Stimulated activated CD4-positive, alpha-beta T cell treated with anti-CD3 and anti-CD28 coated beads, TNF-alpha, amount 100 ng/mL, for 24 hours (primary cell): Measurements from ENCODE around the gene KRTAP4-7.
"Not testable (repeated sequence)": the region's sequence is repeated elsewhere in the genome, so short reads cannot be mapped to it uniquely, and the experiment has no call there.

Source experiments
- DNase-seq, 3 experiments: peaks; one replicate each; pipeline ENCODE4 v3.0.0-alpha.2; 2020; ENCODE audit warnings: low read depth in 3 of 3

The KRTAP4-7 gene

GRCh38 chr17:41084100-41084856, at the start of gene KRTAP4-7:
TSS of gene KRTAP4-7 (plus strand) at chr17:41084150. CDS start at chr17:41084207, 57 bp downstream.
- not testable (repeated sequence) for DNase-seq

DNA sequence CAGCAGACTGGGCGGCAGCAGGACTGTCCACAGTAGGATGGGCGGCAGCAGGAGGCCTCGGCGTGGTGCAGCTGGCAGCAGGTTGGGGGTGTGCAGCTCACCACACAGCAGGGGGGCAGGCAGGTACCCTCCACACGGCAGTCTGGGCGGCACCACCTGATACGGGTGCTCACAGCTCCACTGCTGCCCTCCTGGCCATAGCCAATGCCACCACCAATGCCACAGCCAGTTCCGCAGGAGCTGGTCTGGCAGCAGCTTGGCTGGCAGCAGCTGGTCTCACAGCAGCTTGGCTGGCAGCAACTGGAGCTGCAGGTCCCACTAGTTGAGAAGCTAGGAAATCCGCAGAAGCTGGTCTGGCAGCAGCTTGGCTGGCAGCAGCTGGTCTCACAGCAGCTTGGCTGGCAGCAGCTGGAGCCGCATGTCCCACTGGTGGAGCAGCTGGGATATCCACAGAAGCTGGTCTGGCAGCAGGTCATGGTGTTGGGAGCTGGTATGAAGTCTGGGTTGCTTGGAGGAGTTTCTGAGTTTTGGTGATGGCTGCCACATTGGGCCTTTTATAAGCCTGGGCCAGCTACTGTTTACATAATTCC, 49.5 kb upstream of the KRTAP4-7 start, which contains the start of gene KRTAP1-3:
Gene KRTAP1-3, minus strand, starts transcription at position 529 of the 590 bp plus-strand sequence. Its CDS starts 53 bp downstream, at position 476.
- not testable (repeated sequence) for DNase-seq

- no peak for DNase-seq
Measured at GRCh38 chr17:41037853-41038350, 46.0 kb upstream of the KRTAP4-7 start.

DNA sequence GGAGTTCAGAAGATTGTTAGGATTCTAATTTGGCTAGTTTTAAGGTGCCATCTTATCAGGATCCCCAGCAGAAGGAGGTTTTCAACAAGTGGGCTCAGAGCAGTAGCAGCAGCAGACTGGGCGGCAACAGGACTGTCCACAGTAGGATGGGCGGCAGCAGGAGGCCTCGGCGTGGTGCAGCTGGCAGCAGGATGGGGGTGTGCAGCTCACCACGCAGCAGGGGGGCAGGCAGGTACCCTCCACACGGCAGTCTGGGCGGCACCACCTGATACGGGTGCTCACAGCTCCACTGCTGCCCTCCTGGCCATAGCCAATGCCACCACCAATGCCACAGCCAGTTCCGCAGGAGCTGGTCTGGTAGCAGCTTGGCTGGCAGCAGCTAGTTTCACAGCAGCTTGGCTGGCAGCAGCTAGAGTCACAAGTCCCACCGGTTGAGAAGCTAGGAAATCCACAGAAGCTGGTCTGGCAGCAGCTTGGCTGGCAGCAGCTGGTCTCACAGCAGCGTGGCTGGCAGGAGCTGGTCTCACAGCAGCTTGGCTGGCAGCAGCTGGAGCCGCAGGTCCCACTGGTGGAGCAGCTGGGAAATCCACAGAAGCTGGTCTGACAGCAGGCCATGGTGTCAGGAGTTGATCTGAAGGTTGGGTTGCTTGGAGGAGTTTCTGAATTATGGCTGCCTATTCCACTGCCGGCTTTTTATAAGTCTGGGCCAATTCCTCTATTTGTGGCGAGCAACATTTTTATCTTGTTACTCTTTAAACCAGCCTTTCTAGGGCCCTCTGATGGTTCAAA, 43.0 kb upstream of the KRTAP4-7 start, which contains the start of gene KRTAP1-1:
Gene KRTAP1-1, minus strand, starts transcription at position 668 of the 789 bp plus-strand sequence. Its CDS starts 53 bp downstream, at position 615.
- DNase-seq = not testable (repeated sequence)

- no peak for DNase-seq
Measured at GRCh38 chr17:41042953-41043352, 41.0 kb upstream of the KRTAP4-7 start.

DNA sequence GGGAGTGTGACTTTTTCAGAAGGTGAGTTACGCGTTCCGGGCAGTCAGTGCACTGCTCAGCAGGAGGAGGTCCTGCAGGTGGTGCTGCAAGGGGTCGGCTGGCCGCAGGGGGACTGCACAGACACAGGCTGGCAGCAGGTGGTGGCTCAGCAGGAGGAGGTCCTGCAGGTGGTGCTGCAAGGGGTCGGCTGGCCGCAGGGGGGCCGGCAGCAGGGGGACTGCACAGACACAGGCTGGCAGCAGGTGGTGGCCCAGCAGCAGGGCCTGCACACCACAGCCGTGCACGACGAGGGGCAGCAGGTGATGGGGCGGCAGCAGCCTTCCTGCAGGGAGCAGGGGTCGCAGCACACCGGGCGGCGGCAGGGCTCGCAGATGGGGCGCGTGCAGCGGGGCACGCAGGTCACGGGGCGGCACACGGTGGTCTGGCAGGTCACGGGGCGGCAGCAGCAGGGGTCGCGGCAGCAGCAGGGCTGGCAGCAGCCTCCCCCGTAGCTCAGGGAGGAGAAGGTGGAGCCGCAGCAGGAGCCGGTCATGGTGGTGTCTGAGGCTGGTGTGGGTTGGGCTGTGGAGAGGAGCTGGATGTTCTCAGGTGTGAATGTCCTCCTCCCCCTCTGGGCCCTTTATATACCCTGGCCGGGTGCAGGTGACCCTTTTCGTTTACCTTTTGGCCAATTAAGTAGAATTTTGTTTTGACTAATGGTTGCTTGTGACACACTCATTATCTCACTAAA, 37.0 kb upstream of the KRTAP4-7 start, which contains the start of gene KRTAP2-1:
Gene KRTAP2-1, minus strand, starts transcription at position 582 of the 731 bp plus-strand sequence. Its CDS starts 49 bp downstream, at position 533.
- not testable (repeated sequence) for DNase-seq

- DNase-seq = no peak
Measured at GRCh38 chr17:41048441-41048840, 35.5 kb upstream of the KRTAP4-7 start.

DNA sequence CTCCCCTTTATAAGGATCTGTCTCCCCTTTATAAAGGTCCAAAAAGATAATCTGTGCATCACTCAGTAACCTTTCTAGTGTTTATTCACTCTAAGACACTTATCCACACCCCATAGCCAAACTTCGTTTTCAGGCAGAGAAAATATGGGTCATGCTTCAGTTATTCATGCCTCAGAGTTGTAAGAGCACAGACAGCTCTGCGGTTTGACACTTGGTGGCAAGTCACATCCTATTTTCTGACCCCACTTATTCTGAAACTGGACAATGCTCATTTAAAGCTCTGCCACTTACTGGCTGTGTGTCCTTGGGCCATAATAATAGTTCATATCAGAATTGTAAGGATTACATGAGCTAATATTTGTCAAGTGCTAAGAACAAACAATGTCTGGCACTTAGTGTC, 34.8 kb upstream of the KRTAP4-7 start:
- DNase-seq = no peak

DNA sequence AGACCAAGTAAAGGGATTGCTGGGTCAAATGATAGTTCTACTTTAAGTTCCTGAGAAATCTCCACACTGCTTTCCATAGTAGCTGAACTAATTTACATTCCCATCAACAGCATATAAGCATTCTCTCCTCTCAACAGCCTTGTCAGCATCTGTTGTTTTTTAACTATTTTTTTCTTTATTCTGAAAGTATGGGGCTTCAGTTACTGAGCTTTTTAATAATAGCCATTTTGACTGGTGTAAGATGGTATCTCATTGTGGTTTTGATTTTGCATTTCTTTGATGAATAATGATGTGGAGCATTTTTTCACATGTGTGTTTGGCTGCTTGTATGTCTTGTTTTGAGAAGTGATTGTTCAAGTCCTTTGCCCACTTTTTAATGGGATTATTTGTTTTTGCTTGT, 31.4 kb upstream of the KRTAP4-7 start:
- no peak for DNase-seq

DNA sequence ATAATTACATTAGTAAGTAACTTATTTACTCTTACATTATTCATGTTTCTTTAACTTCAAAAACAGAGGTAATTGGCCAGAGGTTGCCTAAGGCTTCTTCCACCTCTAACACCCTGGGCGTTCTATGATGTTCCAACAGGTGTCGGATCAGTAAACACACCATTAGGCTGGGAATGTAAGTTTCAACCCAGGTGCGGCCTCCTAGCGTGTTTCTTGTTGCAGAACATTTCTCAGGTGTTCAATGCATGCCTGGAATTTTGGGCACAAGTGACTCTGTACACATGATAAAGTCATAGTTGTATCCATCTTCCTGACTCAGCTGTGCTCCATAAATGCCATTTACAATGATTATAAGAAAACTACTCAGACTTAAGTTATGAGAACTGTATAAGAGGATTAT, 29.9 kb upstream of the KRTAP4-7 start:
- no peak for DNase-seq

GRCh38 chr17:41054556-41054955, 29.4 kb upstream of the KRTAP4-7 start:
- DNase-seq = not testable (repeated sequence)

- DNase-seq = not testable (repeated sequence)
Measured at GRCh38 chr17:41055130-41055529, 28.8 kb upstream of the KRTAP4-7 start, which contains the start of gene KRTAP2-2. TSS of gene KRTAP2-2 (minus strand) at chr17:41055230. CDS start at chr17:41055211, 19 bp downstream.

- DNase-seq = no peak
Measured at GRCh38 chr17:41057547-41057946, 26.4 kb upstream of the KRTAP4-7 start.

DNA sequence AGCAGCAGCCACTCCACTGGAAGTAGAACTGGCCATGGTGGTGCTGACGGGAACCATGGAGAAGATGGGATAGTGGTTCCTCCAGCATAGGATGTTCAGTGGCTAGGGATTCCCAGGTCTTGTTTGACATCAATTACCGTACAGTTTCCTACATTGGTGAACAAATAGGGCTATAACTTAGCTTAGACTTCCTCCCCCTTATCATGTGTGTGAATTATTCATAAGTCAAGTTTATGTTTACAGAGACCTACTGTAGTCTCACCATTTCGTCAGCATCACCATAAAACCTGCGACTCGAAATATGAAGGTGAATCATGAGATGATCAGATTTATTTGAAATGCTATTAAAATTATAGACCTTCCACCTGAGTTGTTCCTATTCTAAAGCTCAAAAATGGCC, 25.2 kb upstream of the KRTAP4-7 start:
- no peak for DNase-seq

DNA sequence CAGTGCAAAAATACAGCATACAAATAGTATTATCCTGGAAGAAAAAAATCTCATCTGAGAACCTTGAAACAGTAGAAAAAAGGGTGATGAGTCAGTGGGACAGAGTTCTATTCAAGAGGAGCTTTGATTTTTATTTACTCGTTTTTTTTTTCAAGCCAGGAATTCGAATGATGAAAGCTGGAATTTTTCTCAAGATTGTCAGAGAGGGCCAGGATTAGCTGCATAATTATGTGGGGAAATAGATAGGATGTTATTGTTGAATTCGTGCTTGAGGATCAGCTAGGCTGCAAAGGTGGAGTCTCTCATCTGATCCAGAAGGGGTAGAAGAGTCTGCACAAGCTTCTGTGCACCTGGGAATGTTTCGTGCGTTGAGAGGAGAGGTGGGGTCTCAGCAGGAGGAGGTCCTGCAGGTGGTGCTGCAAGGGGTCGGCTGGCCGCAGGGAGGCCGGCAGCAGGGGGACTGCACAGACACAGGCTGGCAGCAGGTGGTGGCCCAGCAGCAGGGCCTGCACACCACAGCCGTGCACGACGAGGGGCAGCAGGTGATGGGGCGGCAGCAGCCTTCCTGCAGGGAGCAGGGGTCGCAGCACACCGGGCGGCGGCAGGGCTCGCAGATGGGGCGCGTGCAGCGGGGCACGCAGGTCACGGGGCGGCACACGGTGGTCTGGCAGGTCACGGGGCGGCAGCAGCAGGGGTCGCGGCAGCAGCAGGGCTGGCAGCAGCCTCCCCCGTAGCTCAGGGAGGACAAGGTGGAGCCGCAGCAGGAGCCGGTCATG, 24.5 kb upstream of the KRTAP4-7 start:
- DNase-seq = not testable (repeated sequence)

GRCh38 chr17:41060052-41060604, 23.8 kb upstream of the KRTAP4-7 start, which contains the start of gene KRTAP2-3:
TSS of gene KRTAP2-3 (minus strand) at chr17:41060114. CDS start at chr17:41060050, 64 bp downstream.
- no peak for DNase-seq

- no peak for DNase-seq
Measured at GRCh38 chr17:41061964-41062363, 22.0 kb upstream of the KRTAP4-7 start.

DNA sequence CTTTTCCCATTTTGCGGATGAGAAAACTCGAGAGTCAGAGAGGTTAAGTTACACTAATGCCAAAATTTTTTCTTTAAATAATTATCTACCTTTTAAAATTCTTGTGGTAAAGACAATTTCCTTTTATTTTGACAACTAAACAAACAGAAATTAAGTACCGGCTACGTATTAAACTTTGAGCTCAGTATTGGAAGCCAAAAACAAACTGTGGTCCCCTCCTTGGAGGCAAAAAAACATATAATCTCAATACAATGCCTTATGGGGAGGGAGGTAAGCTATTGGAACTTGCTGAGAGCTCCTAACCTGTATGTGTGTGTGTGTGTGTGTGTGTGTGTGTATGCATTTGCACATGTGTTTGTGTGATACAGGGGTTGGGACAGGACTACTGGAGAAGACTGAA, 20.5 kb upstream of the KRTAP4-7 start:
- no peak for DNase-seq

DNA sequence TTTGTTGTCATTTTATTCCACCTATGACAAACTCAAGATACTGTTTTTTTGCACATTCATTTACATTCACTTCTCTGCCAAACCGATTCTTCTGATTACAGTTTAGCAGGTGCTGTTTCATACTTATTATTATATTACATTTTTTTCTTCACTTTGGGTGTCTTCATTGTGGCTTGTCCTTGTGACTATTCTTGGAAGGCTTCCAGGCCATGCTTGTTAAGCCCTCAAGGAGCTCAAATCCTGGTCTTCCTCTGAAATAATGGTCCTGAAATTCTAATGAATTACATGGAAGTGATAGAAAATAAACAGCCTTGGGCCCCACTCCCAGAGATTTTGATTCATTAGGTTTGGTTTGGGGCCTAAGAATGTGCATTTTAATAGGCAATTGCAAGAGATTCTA, 19.6 kb upstream of the KRTAP4-7 start:
- DNase-seq = no peak
